Measurements from ENCODE around the gene RAD51B.

- TF ChIP-seq EZH2phosphoT487 (IDR thresholded peaks at IDR 0.05; ENCODE audit: low read depth, severe bottlenecking, unreplicated experiment) (no peak), CTCF (IDR thresholded peaks at IDR 0.05; ENCODE audit: poor library complexity) (no peak), EZH2 (IDR thresholded peaks at IDR 0.05; ENCODE audit: borderline replicate concordance) (no peak)
Observed at GRCh38 chr14:68412505-68413465, 593.2 kb downstream of the RAD51B start.

Data from hepatocyte (in vitro differentiated cells).